ENCODE data around the gene LRRC57. TPM values are rescaled to one million over a fixed set of nuclear protein-coding genes. Genes with fewer than 3 reads are reported as not detected.

The LRRC57 gene
- total and polyA plus RNA-seq, 2 of the 13 experiments (the other 11 are each of a cell fraction or from before 2014, with no cell fraction given) = 5.8 to 14.8 TPM

GRCh38 chr15:42575188-42576039 lies 26.8 kb upstream of the LRRC57 start, which contains the start of gene STARD9 (continued):
- TF ChIP-seq ZNF687 (CRISPR knock-in tag; IDR thresholded peaks at IDR 0.05) (peak; percentile 98), SRF (IDR thresholded peaks at IDR 0.05; ENCODE audit: low read depth, low read length) (no peak), XBP1 (CRISPR knock-in tag; IDR thresholded peaks at IDR 0.05) (no peak), MTF1 (CRISPR knock-in tag; IDR thresholded peaks at IDR 0.05) (no peak), NAIF1 (CRISPR knock-in tag; IDR thresholded peaks at IDR 0.05; ENCODE audit: borderline replicate concordance) (peak; percentile 73; the same call in 1 of the 2 replicates), WIZ (CRISPR knock-in tag; IDR thresholded peaks at IDR 0.05) (no peak), ZNF615 (CRISPR knock-in tag; IDR thresholded peaks at IDR 0.05; ENCODE audit: borderline replicate concordance) (no peak), ZNF12 (CRISPR knock-in tag; IDR thresholded peaks at IDR 0.05) (0 out of 2 replicates have a peak, but pooled peaks have one; percentile 53), PPARG (CRISPR knock-in tag; conservative IDR thresholded peaks at IDR 0.05) (no peak), MLLT10 (CRISPR knock-in tag; IDR thresholded peaks at IDR 0.05) (no peak), MLX (CRISPR knock-in tag; IDR thresholded peaks at IDR 0.05) (no peak; the same call in none of the 2 replicates), ZNF724P (CRISPR knock-in tag; IDR thresholded peaks at IDR 0.05; ENCODE audit: borderline replicate concordance) (0 out of 2 replicates have a peak, but pooled peaks have one; percentile 42), ZNF383 (CRISPR knock-in tag; IDR thresholded peaks at IDR 0.05; ENCODE audit: borderline replicate concordance) (no peak), IRF9 (CRISPR knock-in tag; IDR thresholded peaks at IDR 0.05; ENCODE audit: borderline replicate concordance) (no peak; the same call in 1 of the 2 replicates), BRF2 (CRISPR knock-in tag; IDR thresholded peaks at IDR 0.05) (no peak), SIN3B (IDR thresholded peaks at IDR 0.05; ENCODE audit: low read length) (no peak), ATF7-NPFF (CRISPR knock-in tag; IDR thresholded peaks at IDR 0.05; ENCODE audit: low read depth) (peak; percentile 80), SCMH1 (CRISPR knock-in tag; IDR thresholded peaks at IDR 0.05; ENCODE audit: borderline replicate concordance) (no peak), ZNF331 (CRISPR knock-in tag; IDR thresholded peaks at IDR 0.05) (peak; percentile 43; the same call in 1 of the 2 replicates), KLF15 (CRISPR knock-in tag; IDR thresholded peaks at IDR 0.05; ENCODE audit: borderline replicate concordance) (no peak), ZC3H13 (CRISPR knock-in tag; IDR thresholded peaks at IDR 0.05) (no peak), KAT8 (CRISPR knock-in tag; IDR thresholded peaks at IDR 0.05) (no peak), ZNF660 (CRISPR knock-in tag; IDR thresholded peaks at IDR 0.05; ENCODE audit: borderline replicate concordance, low read depth) (no peak), NR3C1 (CRISPR knock-in tag; IDR thresholded peaks at IDR 0.05) (no peak)

All from HepG2 (cell line).